ENCODE data around the gene TMEM204.

The TMEM204 gene

GRCh38 chr16:1519831-1520230 lies 13.6 kb upstream of the TMEM204 start:
- Histone ChIP-seq H3K4me1 (ENCODE audit: insufficient read depth, poor library complexity, severe bottlenecking) (no peaks in the 10 kb centered on the region), H3K4me3 (ENCODE audit: severe bottlenecking) (no peak overlapping the region), H3K9me3 (ENCODE audit: severe bottlenecking) (no peaks in the 10 kb centered on the region), H3K36me3 (ENCODE audit: low read depth) (no peaks in the 10 kb centered on the region), H3K27me3 (ENCODE audit: insufficient read depth, poor library complexity, severe bottlenecking) (no peaks in the 10 kb centered on the region), H3K27ac (ENCODE audit: poor library complexity, severe bottlenecking) (no peak overlapping the region)
- no peak for TF ChIP-seq CTCF (IDR thresholded peaks at IDR 0.05; ENCODE audit: poor library complexity, severe bottlenecking)
- no peak for ATAC-seq (ENCODE audit: low read depth)
- DNase-seq (ENCODE audit: low spot score): no peak

- no peaks in the 10 kb centered on the region for H3K36me3 ChIP-seq (ENCODE audit: low read depth)
- no peaks in the 10 kb centered on the region for H3K27me3 ChIP-seq (ENCODE audit: insufficient read depth, poor library complexity, severe bottlenecking)
- H3K27ac ChIP-seq (ENCODE audit: poor library complexity, severe bottlenecking): no peak overlapping the region
- H3K9me3 ChIP-seq (ENCODE audit: severe bottlenecking): no peaks in the 10 kb centered on the region
- no peak for ATAC-seq (ENCODE audit: low read depth)
- no peak for TF ChIP-seq CTCF (IDR thresholded peaks at IDR 0.05; ENCODE audit: poor library complexity, severe bottlenecking)
- no peak for DNase-seq (ENCODE audit: low spot score)
- H3K4me1 ChIP-seq (ENCODE audit: insufficient read depth, poor library complexity, severe bottlenecking): no peaks in the 10 kb centered on the region
- H3K4me3 ChIP-seq (ENCODE audit: severe bottlenecking): no peak overlapping the region
Observed at GRCh38 chr16:1520461-1520860, 13.0 kb upstream of the TMEM204 start.

GRCh38 chr16:1523581-1524245 lies 9.8 kb upstream of the TMEM204 start:
- no peak for TF ChIP-seq CTCF (IDR thresholded peaks at IDR 0.05; ENCODE audit: poor library complexity, severe bottlenecking)
- ATAC-seq (ENCODE audit: low read depth) (no peak), DNase-seq (ENCODE audit: low spot score) (no peak)
- H3K27me3 ChIP-seq (ENCODE audit: insufficient read depth, poor library complexity, severe bottlenecking): no peaks in the 10 kb centered on the region
- no peaks in the 10 kb centered on the region for H3K4me1 ChIP-seq (ENCODE audit: insufficient read depth, poor library complexity, severe bottlenecking)
- no peaks in the 10 kb centered on the region for H3K36me3 ChIP-seq (ENCODE audit: low read depth)
- H3K9me3 ChIP-seq (ENCODE audit: severe bottlenecking): no peaks in the 10 kb centered on the region
- H3K27ac ChIP-seq (ENCODE audit: poor library complexity, severe bottlenecking): no peak overlapping the region
- H3K4me3 ChIP-seq (ENCODE audit: severe bottlenecking): no peak overlapping the region

GRCh38 chr16:1524366-1524765 lies 9.1 kb upstream of the TMEM204 start:
- H3K27me3 ChIP-seq (ENCODE audit: insufficient read depth, poor library complexity, severe bottlenecking): no peaks in the 10 kb centered on the region
- no peaks in the 10 kb centered on the region for H3K4me1 ChIP-seq (ENCODE audit: insufficient read depth, poor library complexity, severe bottlenecking)
- ATAC-seq (ENCODE audit: low read depth) (no peak), DNase-seq (ENCODE audit: low spot score) (no peak)
- H3K27ac ChIP-seq (ENCODE audit: poor library complexity, severe bottlenecking): no peak overlapping the region
- no peaks in the 10 kb centered on the region for H3K9me3 ChIP-seq (ENCODE audit: severe bottlenecking)
- no peak for TF ChIP-seq CTCF (IDR thresholded peaks at IDR 0.05; ENCODE audit: poor library complexity, severe bottlenecking)
- no peaks in the 10 kb centered on the region for H3K36me3 ChIP-seq (ENCODE audit: low read depth)
- no peak overlapping the region for H3K4me3 ChIP-seq (ENCODE audit: severe bottlenecking)

GRCh38 chr16:1525871-1526607 lies 7.4 kb upstream of the TMEM204 start:
- ATAC-seq (ENCODE audit: low read depth): no peak
- no peak for TF ChIP-seq CTCF (IDR thresholded peaks at IDR 0.05; ENCODE audit: poor library complexity, severe bottlenecking)
- H3K36me3 ChIP-seq (ENCODE audit: low read depth): no peaks in the 10 kb centered on the region
- H3K4me1 ChIP-seq (ENCODE audit: insufficient read depth, poor library complexity, severe bottlenecking): peaks cover 6% of the 10 kb centered on the region
- H3K27me3 ChIP-seq (ENCODE audit: insufficient read depth, poor library complexity, severe bottlenecking): no peaks in the 10 kb centered on the region
- DNase-seq (ENCODE audit: low spot score): no peak
- H3K4me3 ChIP-seq (ENCODE audit: severe bottlenecking): no peak overlapping the region
- H3K9me3 ChIP-seq (ENCODE audit: severe bottlenecking): no peaks in the 10 kb centered on the region
- no peak overlapping the region for H3K27ac ChIP-seq (ENCODE audit: poor library complexity, severe bottlenecking)
